NCI-H1417 (cell line): ENCODE data around the gene CCDC198.

Experiments used
- DNase-seq, 3 experiments: peaks; one replicate each; lab custom pipeline; 2025; lab: John Stamatoyannopoulos, UW

The CCDC198 gene

DNA sequence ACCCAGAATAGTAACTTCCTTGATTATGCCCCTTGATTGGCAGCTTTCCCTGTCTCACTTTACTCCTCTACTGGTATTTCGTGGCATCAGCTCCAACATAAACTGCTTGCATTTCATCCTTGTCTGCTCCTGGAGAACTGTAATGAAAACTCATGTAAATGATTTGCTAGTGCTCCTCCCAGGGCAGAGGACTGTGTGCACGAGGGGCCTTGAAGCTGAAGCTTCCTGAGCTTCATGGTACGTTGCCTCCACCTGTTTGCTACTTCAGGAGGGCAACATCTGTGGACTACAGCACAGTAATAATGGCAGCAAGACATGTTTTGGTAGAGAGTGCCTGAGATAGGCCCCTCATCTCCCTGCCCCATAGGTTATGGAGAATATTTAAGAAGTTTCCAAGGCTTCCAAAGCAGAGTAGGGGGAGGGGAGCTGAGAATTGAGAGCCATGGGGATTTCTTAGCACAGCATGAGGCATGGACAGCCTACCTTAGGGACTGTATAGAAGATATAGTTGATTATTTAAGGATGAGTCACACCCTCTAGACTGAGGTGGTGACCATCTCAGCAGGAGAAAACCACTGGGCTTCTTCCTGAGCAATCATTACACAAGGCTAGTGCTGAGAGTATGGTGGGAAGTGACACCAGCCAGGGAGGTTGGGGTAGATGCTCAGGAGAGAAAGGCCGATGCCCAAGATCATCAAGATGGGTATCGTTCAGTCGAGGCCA is 29.5 kb downstream of the CCDC198 start:
- no peak for DNase-seq

GRCh38 chr14:57462551-57462950 is 31.1 kb downstream of the CCDC198 start:
- DNase-seq: no peak

- no peak for DNase-seq
Measured at GRCh38 chr14:57461777-57462320, 31.8 kb downstream of the CCDC198 start.

DNA sequence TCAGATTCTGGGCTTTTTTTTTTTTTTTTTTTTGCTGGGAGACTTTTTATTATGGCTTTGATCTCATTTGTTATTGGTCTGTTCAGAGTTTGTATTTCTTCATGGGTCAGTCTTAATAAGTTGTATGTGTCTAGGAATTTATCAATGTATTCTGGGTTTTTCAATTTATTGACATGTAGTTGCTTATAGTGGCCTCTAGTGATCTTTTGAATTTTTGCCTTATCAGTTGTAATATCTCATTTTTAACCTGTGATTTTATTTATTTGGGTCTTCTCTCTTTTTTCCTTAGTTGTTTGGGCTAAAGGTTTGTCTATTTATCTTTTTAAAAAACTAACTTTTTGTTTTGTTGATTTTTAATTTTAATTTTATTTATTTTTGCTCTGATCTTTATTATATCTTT is 57.7 kb downstream of the CCDC198 start:
- no peak for DNase-seq

DNA sequence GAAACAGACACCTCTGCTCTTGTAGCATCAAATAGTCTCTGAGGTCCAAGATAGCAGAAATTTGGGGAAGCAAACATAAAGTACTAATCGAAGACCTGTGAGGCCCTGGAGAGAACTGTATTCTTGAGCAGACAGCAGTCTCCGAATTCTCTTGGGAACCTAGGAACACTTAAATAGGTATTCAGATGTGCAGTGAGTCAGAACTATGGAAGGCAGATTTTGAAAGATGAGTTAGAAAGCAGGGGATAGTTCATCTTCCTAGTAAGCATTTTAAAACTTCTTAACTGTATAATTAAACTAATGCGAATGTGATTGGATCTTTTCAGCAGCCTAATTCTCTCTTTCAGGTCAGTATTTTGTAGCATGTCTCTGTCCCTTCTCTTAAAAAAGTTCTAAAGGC is 72.7 kb downstream of the CCDC198 start:
- no peak for DNase-seq

DNA sequence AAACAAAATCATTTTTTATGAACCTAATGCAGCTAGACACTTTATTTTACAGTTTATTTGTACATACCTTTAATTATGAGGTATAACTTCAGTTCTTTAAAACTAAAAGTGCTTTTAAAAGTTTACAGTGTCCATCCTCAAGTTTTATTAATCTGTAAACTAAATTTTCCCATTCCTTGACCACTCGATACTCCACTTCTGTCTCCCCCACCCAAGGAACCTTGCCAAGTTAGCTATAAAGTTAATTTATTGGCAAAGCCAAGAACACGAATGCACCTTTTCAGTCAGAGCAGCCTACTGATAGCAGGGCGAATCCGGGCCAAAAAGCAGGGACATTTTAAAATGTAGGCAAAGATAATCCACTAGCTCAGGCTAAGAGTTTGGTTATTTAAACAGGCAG is 73.6 kb downstream of the CCDC198 start:
- DNase-seq: no peak
